HG03457 (cell line): Measurements from ENCODE around the gene ZHX3.

Experiments used
- ATAC-seq: cut with Tn5 transposase; IDR thresholded peaks from one replicate; pipeline ENCODE4 v1.9.1; 2021; ENCODE audit warnings: moderate number of reproducible peaks; ENCODE audit not compliant: unreplicated experiment

ZHX3 gene

DNA sequence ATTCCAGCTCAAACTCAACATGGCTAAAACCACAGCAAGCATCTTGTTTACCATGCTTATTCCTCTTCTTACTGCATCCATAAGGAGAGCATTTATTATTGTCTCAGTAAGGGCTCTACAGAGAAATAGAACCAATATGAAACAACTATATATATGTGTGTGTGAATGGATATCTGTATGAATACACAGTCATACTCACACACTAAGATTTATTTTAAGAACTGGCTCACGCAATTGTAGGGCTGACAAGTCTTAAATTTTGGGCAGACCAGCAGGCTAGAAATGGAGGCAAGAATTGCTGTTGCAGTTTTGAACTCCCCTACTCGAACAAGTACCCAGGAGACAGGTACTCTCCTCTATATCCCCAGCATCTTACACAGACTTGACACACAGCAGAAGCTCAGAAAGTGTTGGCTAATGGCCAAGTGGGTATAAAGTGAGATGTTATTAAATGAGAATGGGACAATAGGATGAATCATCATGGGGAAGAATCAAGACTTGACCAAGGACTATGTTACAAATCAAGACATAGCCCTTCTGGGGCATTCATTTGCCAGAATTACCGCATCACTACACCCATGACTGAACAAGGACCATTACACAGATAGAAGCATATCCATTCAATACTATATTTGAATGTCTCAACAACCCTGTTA, 13.0 kb downstream of the ZHX3 start:
- no peak for ATAC-seq

DNA sequence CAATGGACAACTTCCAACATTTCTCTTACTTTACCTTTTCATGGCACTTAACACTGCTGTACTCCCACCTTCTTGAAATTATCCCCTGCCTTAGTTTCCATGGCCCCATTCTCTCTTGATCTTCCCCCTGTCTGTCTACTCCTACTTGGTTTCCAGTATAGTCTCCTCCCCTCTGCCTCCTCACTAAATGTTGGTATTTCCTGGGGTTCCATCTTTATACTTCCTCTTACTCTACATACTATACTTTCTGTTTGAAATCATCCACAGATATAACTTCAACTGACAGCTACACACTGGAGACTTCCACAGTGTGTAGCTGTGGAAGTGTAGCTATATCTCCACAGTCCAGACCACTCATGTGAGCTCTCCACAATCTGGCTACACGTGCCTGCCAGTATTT, 13.5 kb downstream of the ZHX3 start:
- no peak for ATAC-seq

DNA sequence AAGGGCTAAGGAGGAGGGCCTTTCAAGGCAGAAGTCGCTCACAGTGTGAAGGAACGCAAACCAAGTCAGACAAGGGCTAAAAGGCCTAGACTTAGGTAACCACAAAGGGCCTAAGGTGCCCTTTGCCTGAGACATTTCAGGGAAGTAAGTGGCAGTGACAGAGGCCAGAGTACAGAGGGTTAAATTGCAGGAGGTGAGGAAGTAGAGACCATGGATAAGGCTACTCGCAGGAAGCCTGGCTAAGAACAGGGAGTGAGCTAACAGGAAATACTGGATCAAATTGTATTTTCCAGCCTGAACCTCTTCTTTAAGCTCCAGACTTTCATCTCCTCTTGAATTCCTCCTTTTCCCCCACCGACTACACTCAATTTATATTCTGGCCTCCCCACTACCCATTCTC, 16.6 kb downstream of the ZHX3 start:
- no peak for ATAC-seq

DNA sequence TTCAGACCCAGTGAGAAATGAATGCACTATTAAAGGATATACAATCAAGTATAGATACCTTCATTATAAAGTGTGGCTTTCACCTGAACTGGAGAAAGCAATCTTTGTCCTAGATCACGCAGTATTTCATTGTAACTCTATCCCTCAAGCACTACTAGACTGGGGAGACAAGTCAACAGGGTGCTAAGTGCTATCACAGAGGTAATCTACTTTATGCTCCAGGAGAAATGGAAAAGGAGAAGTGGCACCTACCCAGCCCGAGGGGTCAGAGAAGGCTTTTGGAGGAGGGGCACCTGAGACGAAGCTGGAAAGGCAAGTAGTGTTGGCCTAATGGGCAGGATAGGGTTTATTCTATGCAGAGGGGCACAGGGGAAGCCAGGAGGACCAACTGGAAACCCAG, 17.1 kb downstream of the ZHX3 start:
- no peak for ATAC-seq

DNA sequence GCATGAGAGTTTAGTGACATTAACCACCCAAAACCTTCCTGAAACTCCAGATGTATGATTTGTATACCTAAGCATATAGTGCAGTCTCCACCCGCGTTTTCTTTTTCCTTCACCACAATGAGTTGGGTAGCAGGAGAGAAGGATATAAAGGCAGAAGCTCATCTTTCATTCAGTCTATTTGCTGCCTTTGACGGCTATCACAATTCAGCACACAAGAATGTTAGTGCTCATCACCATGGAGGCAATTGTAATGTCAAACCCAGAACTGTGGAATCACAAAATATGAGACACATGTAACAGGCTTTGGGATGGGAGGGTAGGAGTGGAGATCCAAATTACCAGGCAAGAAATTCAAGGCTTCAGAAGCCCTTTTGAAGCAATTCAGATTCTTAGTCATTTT, 17.6 kb downstream of the ZHX3 start:
- no peak for ATAC-seq

DNA sequence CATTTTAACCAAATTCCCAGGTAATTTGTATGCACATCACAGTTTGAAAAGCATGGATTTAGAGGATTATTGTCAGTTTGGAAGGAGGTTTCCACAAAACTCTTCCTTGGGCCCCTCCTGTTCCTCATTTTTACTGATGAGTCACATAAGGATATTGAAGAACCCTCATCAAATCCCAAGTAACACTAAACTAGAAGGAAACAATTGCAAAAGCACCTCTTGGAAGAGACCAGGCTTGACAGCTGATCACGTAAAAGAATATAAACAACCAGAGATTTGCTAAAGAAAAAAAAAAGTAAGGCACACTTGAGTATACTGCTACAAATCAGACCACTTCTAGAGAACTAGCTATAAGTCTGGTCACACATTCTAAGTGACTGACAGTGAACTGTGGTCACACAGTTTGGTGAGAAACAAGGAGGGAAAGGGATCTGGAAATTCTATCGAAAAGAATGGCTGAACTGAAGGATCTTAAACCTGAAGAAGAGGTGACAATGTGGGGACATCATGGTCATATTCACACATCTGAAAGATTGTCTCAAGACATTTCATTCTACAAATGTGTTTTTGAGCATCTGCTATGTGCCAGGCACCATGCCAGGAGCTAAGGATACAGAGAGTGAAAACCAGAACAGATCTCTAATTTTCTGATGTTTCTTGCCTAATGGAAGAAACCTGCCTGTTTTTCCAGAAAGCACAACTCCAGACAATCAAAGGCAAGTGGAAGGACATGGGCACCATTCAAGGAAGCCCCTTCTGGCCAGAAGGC, 24.1 kb downstream of the ZHX3 start:
- no peak for ATAC-seq

DNA sequence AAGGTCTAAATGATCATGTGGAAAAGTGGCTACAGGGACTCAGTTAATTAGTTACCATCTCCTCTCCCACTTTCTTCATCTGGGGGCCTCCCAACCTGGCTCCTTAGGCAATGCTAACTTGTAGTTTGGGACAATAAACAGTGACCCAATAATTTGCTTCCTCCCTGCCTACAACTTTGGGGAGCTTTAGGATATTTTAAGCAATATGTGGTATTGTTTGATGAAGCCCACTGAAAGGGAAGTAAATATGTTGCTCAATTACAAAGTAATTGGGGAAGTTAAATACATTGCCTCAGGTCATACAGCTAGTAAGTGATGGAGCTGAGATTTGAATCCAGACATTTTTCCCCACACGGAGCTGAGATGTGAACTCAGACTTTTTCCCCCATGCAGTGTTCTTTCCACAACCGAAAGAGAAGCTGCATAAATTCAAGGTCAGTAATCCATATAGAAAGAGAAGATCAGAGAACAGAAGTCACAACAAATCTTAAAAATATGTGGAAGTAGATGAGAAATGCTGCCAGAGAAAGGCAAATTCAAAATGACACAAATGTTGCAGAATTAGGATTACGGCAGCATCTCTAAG, 26.6 kb downstream of the ZHX3 start:
- no peak for ATAC-seq

DNA sequence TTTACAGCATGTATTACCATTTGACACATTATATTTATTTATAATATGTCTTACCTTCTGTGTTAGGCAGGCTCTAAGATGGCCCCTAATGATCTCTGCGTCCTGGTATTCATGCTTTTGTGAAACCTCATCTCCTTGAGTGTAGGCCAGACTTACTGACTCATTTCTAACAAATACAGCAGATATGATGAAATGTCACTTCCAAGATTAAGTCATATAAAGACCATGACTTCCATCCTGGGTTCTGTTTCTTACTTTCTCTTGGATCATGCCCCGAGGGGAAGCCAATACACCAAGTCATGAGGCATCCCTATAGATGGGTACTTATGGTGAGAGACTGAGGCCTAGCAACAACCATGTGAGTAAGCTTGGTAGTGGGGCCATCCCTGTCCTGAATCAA, 30.2 kb downstream of the ZHX3 start:
- no peak for ATAC-seq

DNA sequence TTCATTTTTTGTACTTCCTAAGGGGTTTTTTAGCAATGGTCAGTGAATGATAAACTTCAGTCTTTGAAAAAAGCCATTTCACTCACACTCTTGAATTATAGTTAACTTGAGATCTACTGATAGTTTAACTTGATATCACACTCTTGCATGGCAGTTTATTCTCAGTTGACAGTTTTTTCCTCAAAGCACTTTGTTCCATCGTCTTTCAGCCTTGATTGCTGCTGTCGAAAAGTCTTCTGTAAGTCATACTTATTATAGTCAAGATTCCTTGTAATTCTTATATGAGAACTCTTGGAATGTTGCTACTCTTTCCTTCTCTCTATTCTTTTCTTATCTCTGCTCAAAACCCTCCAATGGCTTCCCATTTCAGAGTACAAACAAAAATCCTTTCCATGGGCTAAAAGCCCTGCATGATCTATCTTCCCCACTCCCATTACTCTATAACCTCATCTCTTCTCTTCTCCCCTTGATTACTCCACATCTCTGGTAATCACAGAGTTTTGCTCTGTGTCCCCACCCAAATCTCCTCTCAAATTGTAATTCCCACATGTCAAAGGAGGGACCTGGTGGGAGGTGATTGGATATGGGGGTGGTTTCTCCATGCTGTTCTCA, 31.2 kb downstream of the ZHX3 start:
- ATAC-seq: no peak

DNA sequence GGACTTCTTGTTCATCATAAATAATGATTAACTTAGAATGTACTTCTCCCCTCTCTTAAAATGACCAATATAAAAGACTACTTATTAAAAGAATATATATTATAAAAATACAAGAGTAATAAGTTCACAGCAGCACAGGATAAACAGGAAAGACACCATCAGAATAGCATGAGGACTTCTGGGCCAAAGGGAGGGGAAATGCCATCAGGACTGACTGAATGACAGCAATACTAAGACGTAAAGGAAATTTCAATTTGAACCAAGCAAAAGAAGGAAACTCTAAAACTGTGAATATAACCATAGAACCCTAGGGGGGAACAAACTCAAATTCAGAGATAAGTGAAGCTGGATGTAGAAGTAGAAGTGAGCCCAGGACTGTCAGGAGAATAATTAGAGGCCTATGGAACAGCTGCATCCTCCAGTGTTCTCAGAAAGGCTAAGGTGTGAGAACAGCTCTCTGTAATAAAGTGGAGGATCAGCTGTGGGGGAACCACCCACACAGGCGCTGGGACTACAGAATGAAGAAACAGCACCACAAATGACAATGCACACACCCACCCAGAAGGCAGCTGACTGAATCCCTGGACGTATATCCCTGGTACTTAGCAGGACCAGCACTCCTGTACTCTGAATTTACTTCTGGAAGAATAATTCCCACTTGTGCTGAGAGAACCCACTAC, 37.8 kb downstream of the ZHX3 start:
- ATAC-seq: no peak

DNA sequence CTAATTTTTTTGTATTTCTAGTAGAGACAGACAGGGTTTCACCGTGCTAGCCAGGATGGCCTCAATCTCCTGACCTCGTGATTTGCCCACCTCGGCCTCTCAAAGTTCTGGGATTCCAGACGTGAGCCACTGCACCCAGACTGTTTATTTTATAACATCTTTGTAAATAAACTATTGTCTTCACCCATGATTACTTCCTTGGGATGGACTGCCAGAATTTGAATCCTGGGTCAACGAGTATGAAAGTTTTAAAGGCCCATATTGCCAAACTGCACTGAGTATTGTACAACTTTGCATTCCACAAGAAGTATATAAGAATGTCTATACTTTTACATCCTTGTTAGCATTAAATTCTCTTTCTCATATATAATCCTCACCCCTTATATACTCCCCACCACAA, 38.6 kb downstream of the ZHX3 start:
- ATAC-seq: no peak

DNA sequence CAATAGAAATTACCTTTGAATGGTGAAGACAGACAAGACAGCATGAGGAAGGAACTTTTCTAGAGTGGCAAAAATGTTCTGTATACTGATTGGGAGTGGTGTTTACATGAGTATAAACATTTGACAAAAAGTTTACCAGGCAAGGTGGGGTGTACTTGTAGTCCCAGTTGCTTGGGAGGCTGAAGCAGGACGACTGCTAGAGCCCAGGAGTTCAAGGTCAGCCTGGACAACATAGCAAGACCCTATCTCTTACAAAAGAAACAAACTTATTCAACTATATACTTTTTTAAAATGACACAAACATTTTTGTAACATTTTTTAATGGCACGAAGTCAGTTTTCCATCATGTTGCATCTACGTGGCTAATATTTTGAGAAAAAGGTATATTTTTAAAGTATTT, 40.5 kb downstream of the ZHX3 start:
- no peak for ATAC-seq

DNA sequence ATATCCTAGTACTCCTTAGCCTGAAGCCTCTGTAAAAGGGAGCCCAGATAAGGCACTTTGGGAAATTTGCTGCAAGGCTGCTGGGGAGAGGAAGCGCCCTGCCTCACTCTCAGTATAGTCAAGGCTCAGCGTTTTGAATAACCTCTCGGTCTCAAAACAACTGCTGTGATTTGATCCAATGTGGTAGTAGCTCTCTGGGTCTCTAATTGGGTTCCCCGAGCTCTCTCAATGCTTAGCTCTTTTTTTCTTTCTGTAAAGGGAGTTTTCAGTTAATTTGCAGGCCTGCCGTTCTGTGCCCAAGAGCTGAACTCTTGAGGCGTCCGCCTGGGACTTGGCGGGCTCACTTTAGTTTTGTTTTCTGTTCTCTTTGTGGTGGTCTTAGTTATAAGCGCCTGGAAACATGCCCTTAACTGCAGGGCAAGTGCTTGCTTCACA, 41.2 kb downstream of the ZHX3 start:
- no peak for ATAC-seq

DNA sequence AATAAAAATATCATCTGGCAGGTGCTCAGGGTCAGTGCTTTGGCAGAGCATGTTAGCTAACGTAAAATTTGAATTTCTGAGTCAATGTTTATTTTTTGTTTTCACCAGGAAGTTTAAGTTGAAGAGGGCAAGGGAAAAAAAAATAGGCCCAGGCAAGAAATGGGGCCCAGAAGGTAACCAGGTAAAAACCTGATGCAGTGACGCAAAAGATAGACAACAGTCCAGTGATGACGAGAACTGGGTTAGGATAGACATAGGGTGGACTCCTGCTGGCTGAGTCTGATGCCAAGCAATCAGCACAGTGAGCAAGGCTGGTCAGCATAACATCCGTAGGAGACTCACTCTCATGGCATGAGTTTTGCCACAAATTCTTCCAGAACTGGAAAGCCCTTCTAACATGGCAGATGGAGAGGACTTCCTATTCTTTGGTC, 42.2 kb downstream of the ZHX3 start:
- ATAC-seq: no peak

DNA sequence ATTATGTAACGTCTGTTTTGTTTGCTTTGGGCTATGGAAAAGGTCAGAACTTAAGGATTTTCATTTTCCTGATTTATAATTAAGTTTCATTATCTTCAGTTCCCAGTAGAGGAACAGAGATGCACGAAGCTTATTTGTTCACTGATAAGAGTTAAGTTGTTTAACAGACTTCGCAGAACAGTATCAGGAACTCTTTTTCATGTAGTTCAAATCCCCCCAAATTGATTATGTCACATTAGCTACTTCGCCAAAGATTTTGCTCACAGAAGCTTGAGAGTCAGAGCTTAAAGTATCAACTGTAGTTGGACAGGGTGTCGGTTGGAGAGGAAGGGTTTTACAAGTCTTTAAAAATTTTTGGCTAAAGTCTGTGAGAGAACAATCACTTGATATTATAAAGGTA, 43.4 kb downstream of the ZHX3 start:
- no peak for ATAC-seq

DNA sequence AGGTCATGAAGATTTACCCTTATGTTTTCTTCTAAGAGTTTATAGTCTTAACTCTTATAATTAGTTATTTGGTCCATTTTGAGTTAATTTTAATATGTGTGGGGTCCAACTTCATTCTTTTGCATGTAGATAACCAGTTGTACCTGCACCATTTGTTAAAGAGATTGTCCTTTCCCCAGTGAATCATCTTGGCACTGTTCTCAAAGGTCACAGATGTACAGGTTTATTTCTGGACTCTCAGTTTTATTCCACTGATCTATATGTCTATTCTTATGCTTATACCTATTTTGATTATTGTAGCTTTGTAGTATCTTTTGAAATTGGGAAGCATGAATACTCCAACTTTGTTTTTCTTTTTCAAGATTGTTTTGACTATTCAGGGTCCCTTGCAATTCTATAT, 44.1 kb downstream of the ZHX3 start:
- no peak for ATAC-seq

DNA sequence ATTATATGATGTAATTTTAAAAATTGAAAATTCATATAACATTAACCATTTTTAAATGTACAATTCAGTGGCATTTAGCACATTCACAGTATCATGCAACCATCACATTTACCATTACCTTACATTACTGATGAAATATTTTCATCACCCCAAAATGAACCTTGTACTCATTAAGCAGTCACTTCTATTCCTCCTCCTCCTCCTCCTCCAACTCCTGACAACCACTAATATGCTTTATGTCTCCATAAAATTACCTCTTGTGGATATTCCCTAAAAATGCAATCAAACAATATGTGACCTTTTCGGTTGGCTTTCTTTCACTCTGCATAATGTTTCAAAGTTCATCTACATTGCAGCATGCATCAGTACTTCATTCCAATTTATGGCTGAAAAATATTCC, 45.2 kb downstream of the ZHX3 start:
- no peak for ATAC-seq

DNA sequence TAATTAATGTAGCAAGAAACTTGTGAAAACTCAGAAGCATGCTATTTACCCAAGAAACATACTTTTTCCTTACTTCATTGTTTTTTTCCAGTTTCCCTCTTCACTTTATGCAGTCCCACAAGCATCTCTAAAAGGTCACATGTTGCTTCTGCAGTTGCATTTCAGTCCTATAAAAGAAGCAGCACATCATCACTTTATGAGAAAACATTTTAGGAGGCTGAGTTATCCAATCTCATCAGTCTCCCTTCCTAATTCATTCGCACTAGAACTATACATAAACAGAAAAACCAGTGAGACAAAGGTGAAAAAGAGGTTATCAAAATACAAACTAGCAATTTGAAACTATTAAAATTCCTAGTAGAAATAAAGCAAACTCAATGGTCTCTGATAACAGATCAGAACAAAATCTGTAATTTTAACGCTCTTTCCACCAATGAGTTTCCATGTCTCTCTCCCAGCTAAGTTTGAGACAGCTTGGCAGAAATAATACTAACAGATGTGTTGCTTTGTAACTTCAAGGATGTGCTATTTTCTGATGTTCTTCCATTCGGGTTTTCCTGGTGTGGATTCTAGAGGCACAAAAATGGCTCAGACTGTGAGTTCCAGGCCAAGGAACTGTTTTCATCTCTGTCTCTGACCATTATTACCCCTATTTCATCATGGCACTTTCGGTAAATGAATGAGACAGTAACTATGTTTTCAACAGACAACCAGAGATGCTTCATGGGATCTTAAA, 48.4 kb downstream of the ZHX3 start:
- ATAC-seq: no peak

DNA sequence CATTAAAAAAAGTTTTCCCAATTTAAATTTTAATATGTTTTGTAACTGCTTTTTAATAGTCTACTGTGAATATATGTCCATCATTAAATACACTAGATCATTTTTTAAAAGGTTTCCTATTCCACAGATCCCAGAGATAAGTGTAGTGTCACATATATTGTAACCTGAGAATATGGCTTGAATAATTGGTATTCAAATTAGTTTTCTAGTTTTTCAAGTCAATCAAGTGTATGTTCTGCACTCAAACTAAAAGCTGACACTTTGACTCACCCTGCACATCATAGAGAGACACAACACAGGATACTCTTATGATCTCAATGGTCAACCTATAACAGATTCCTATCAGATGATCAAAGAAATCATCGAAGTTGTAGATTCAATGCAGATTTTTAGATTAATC, 49.1 kb downstream of the ZHX3 start:
- no peak for ATAC-seq

DNA sequence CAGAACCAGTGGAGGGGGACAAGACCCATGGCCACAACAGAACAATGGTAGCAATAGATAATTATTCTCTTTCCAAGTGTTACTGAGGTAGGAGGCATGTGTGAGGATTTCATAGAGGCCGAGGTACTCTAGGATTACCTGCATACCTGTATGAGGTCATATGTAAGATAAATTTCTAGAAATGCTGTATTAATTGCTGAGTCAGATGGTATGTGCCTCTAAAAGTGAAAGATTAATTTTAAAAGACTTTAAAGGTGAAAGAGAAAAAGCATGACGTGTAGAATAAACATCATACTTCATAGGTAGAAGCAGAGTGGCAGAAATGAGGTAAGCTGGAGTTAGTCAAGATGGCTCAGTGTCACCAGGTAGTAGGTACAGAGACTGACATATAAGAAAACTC, 51.6 kb downstream of the ZHX3 start:
- ATAC-seq: no peak

DNA sequence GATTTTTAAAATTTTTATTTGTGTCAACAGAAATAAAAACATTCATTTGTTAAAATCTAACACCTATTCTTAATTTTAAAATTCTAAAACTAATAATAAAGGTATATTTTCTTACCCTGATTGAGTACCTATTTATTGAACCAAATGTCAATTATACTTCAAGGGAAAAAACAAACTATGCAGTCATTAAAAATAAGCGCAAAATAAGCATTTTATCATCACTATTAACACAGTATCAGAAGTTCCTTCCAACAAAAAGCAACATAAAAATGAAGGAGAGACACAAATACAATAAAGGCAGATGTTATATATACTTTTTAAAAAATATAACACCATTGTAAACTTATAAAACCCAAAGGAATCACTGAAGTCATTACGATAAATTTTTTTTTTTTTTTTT, 52.7 kb downstream of the ZHX3 start:
- no peak for ATAC-seq
